HepG2 (cell line): ENCODE results near the gene TMEM141. TPM values are rescaled to one million over a fixed set of nuclear protein-coding genes. Genes with fewer than 3 reads are reported as not detected.
A peak's percentile ranks its signal among the peaks of the same experiment; 100 is the strongest.

Experiments
- ARNTL ChIP-seq: sonication (generic); formaldehyde crosslinking; IDR thresholded peaks from 2 replicates; pipeline ENCODE4 v1.4.0; 2020; ENCODE audit warnings: mild to moderate bottlenecking, missing genetic modification reagents
- BCL6 ChIP-seq: IDR thresholded peaks from 2 replicates; pipeline ENCODE4 v1.6.1; 2016; ENCODE audit warnings: missing genetic modification reagents, missing compliant biosample characterization
- CHCHD3 ChIP-seq: sonication (generic); formaldehyde crosslinking; IDR thresholded peaks from 2 replicates; pipeline ENCODE4 v1.8.0; 2022; ENCODE audit warnings: mild to moderate bottlenecking, missing genetic modification reagents, moderate library complexity
- FIP1L1 ChIP-seq: fragments of 200-400 bp; formaldehyde crosslinking; IDR thresholded peaks from 2 replicates; pipeline ENCODE4 v1.6.1; 2018; ENCODE audit warnings: low read depth, mild to moderate bottlenecking, low read length, moderate library complexity, borderline replicate concordance; ENCODE audit not compliant: insufficient read depth
- KDM6A ChIP-seq: IDR thresholded peaks from 2 replicates; pipeline ENCODE4 v1.6.1; 2016; ENCODE audit warnings: low read depth
- NFAT5 ChIP-seq: sonication (generic); formaldehyde crosslinking; IDR thresholded peaks from 2 replicates; pipeline ENCODE4 v1.4.0; 2020; ENCODE audit warnings: missing genetic modification reagents
- NR0B2 ChIP-seq: sonication (generic); formaldehyde crosslinking; IDR thresholded peaks from 2 replicates; pipeline ENCODE4 v1.4.0; 2020; ENCODE audit warnings: mild to moderate bottlenecking, missing genetic modification reagents
- SMAD3 ChIP-seq: sonication (generic); formaldehyde crosslinking; IDR thresholded peaks from 2 replicates; pipeline ENCODE4 v1.4.0; 2020; ENCODE audit warnings: missing genetic modification reagents
- SOX6 ChIP-seq, 2 experiments: fragments of 450-650 bp in 1 of 2; sonication (generic) in 1 of 2; formaldehyde crosslinking in 1 of 2; IDR thresholded peaks; 2 replicates each; pipeline versions ENCODE4 v1.4.0 to v1.6.1; 2017 to 2020; ENCODE audit warnings: antibody characterized with exemption in 1 of 2, mild to moderate bottlenecking in 1 of 2, missing genetic modification reagents in 1 of 2
- SP1 ChIP-seq, 2 experiments: fragments of 450-650 bp in 1 of 2; sonication (generic) in 1 of 2; formaldehyde crosslinking in 1 of 2; IDR thresholded peaks; 2 replicates each; pipeline versions ENCODE4 v1.4.0 to v1.6.1; 2016 to 2020; ENCODE audit warnings: missing genetic modification reagents in 1 of 2
- SPEN ChIP-seq: sonication (generic); formaldehyde crosslinking; IDR thresholded peaks from 2 replicates; pipeline ENCODE4 v1.5.1; 2020; ENCODE audit warnings: low read depth, mild to moderate bottlenecking, missing genetic modification reagents
- TCF7 ChIP-seq: sonication (generic); IDR thresholded peaks from 2 replicates; pipeline ENCODE4 v1.6.1; 2016; ENCODE audit warnings: antibody characterized with exemption, low read depth
- THYN1 ChIP-seq: sonication (generic); formaldehyde crosslinking; IDR thresholded peaks from 2 replicates; pipeline ENCODE4 v1.8.1; 2023; ENCODE audit warnings: low read depth, mild to moderate bottlenecking, moderate library complexity, missing genetic modification reagents, borderline replicate concordance
- ZBTB44 ChIP-seq: sonication (generic); formaldehyde crosslinking; IDR thresholded peaks from 2 replicates; pipeline ENCODE4 v1.4.0; 2020; ENCODE audit warnings: missing genetic modification reagents
- ZNF136 ChIP-seq: sonication (generic); formaldehyde crosslinking; IDR thresholded peaks from 2 replicates; pipeline ENCODE4 v1.8.1; 2022; ENCODE audit warnings: low read depth, mild to moderate bottlenecking, moderate library complexity, missing genetic modification reagents
- ZNF143 ChIP-seq: sonication (generic); formaldehyde crosslinking; IDR thresholded peaks from 2 replicates; pipeline ENCODE4 v1.4.0; 2020; ENCODE audit warnings: missing genetic modification reagents
- ZNF282 ChIP-seq: fragments of 450-650 bp; IDR thresholded peaks from 2 replicates; pipeline ENCODE4 v1.6.1; 2018; ENCODE audit not compliant: partially characterized antibody
- ZNF496 ChIP-seq: sonication (generic); formaldehyde crosslinking; IDR thresholded peaks from 2 replicates; pipeline ENCODE4 v1.8.1; 2023; ENCODE audit warnings: mild to moderate bottlenecking, moderate library complexity, missing genetic modification reagents; ENCODE audit not compliant: insufficient replicate concordance
- ZNF512 ChIP-seq: sonication (generic); formaldehyde crosslinking; IDR thresholded peaks from 2 replicates; pipeline ENCODE4 v1.4.0; 2020; ENCODE audit warnings: mild to moderate bottlenecking, missing genetic modification reagents
- ZNF775 ChIP-seq: sonication (generic); formaldehyde crosslinking; IDR thresholded peaks from 2 replicates; pipeline ENCODE4 v1.4.0; 2020; ENCODE audit warnings: missing genetic modification reagents, mild to moderate bottlenecking, moderate library complexity, borderline replicate concordance
- polyA plus RNA-seq, 8 experiments: library from polyadenylated mRNA; depleted of rRNA in 3 of 8; stranded (reverse) in 7 of 8; unstranded in 1 of 8; fragments of >200 nt; fragmentation: Illumina TruSeq in 4 of 8; extraction: Trizol in 4 of 8; gene quantifications; 2 replicates each; pipeline versions ENCODE4 v1.2.1 to v1.2.3, GENCODE V29; 2011 to 2016; ENCODE audit warnings: low read depth in 4 of 8, missing spikeins in 1 of 8, mixed read lengths in 1 of 8; ENCODE audit not compliant: insufficient read depth in 1 of 8
- total RNA-seq, 5 experiments: library from RNA; depleted of rRNA; stranded (reverse); fragments of >200 nt; fragmentation: Illumina TruSeq; extraction: Trizol; gene quantifications; 2 replicates each; pipeline ENCODE4 v1.2.3, GENCODE V29; 2016; ENCODE audit warnings: low read depth in 1 of 5

Gene TMEM141
- total and polyA plus RNA-seq, 2 of the 13 experiments (the other 11 are each of a cell fraction or from before 2014, with no cell fraction given): 81.0 to 202 TPM

- TF ChIP-seq NFAT5 (CRISPR knock-in tag): no peak
- no peak for TF ChIP-seq ZNF136 (CRISPR knock-in tag)
- TF ChIP-seq ZNF282: no peak
- TF ChIP-seq ZNF512 (CRISPR knock-in tag): no peak
- no peak for TF ChIP-seq CHCHD3
- no peak for TF ChIP-seq ZNF143 (CRISPR knock-in tag)
- TF ChIP-seq SP1 (IDR thresholded peaks at IDR 0.05): no peak
- TF ChIP-seq SP1 (CRISPR knock-in tag; IDR thresholded peaks at IDR 0.05): no peak
- no peak for TF ChIP-seq SOX6 (IDR thresholded peaks at IDR 0.05)
- 0 out of 2 replicates have a peak, but pooled peaks have one; percentile 21 for TF ChIP-seq SOX6 (CRISPR knock-in tag; IDR thresholded peaks at IDR 0.05)
- TF ChIP-seq ZNF496 (CRISPR knock-in tag): no peak
- TF ChIP-seq BCL6 (CRISPR knock-in tag): no peak
- TF ChIP-seq TCF7: no peak
- TF ChIP-seq SMAD3 (CRISPR knock-in tag): no peak
- peak; percentile 78; the same call in 1 of the 2 replicates for TF ChIP-seq ARNTL (CRISPR knock-in tag)
- TF ChIP-seq THYN1 (CRISPR knock-in tag): no peak
- no peak for TF ChIP-seq FIP1L1
- TF ChIP-seq KDM6A: no peak
- TF ChIP-seq ZBTB44 (CRISPR knock-in tag): no peak
- no peak for TF ChIP-seq ZNF775 (CRISPR knock-in tag)
- no peak for TF ChIP-seq NR0B2 (CRISPR knock-in tag)
- TF ChIP-seq SPEN (CRISPR knock-in tag): peak; percentile 55; the same call in 1 of the 2 replicates
These were observed 49.9 kb downstream of the TMEM141 start (continued) for GRCh38 chr9:136840877-136841645.
